MM.1S (cell line): Measurements from ENCODE around the gene SLC40A1.

Experiments
- DNase-seq: peaks from one replicate; pipeline ENCODE4 v3.0.0-alpha.2; 2015
- H2AFZ ChIP-seq: fragments of 300-600 bp; sonication (generic); 2 replicates; pipeline ENCODE4 v1.6.0; 2016; ENCODE audit warnings: antibody characterized with exemption, low read length
- H3F3A ChIP-seq: fragments of 300-600 bp; sonication (generic); 2 replicates; pipeline ENCODE4 v1.6.1; 2016; ENCODE audit warnings: mild to moderate bottlenecking, antibody characterized with exemption, low read length, moderate library complexity, mixed read lengths; ENCODE audit not compliant: insufficient read depth
- H3K27ac ChIP-seq: fragments of 300-600 bp; sonication (generic); 2 replicates; pipeline ENCODE4 v1.5.1; 2016; ENCODE audit warnings: mild to moderate bottlenecking, low read length
- H3K27me3 ChIP-seq: fragments of 300-600 bp; sonication (generic); replicated peaks from 2 replicates; pipeline ENCODE4 v1.6.0; 2016; ENCODE audit warnings: low read length; ENCODE audit not compliant: insufficient read depth
- H3K36me3 ChIP-seq: fragments of 300-600 bp; sonication (generic); replicated peaks from 2 replicates; pipeline ENCODE4 v1.6.1; 2016; ENCODE audit warnings: mild to moderate bottlenecking, low read length, mixed read lengths; ENCODE audit not compliant: insufficient read depth
- H3K4me1 ChIP-seq: fragments of 300-600 bp; sonication (generic); 2 replicates; pipeline ENCODE4 v1.6.1; 2016; ENCODE audit warnings: low read length, mixed read lengths
- H3K4me2 ChIP-seq: fragments of 300-600 bp; sonication (generic); 2 replicates; pipeline ENCODE4 v1.6.0; 2016; ENCODE audit warnings: low read depth, low read length
- H3K4me3 ChIP-seq: fragments of 300-600 bp; sonication (generic); 2 replicates; pipeline ENCODE4 v1.5.1; 2016; ENCODE audit warnings: low read length, mixed read lengths
- H3K79me2 ChIP-seq: fragments of 300-600 bp; sonication (generic); 2 replicates; pipeline ENCODE4 v1.6.1; 2016; ENCODE audit warnings: mixed run types, low read length, mixed read lengths
- H3K9ac ChIP-seq: fragments of 300-600 bp; sonication (generic); 2 replicates; pipeline ENCODE4 v1.6.1; 2016; ENCODE audit warnings: low read length, mixed read lengths
- H3K9me2 ChIP-seq: fragments of 300-600 bp; sonication (generic); replicated peaks from 2 replicates; pipeline ENCODE4 v1.6.1; 2016; ENCODE audit warnings: mild to moderate bottlenecking, low read length, mixed read lengths; ENCODE audit not compliant: insufficient read depth
- H3K9me3 ChIP-seq: fragments of 300-600 bp; sonication (generic); replicated peaks from 2 replicates; pipeline ENCODE4 v1.6.1; 2016; ENCODE audit warnings: mild to moderate bottlenecking, low read length, mixed read lengths; ENCODE audit not compliant: insufficient read depth
- H4K20me1 ChIP-seq: fragments of 300-600 bp; sonication (generic); 2 replicates; pipeline ENCODE4 v1.6.1; 2016; ENCODE audit warnings: mild to moderate bottlenecking, low read length, moderate library complexity, mixed read lengths; ENCODE audit not compliant: insufficient read depth
- EZH2 ChIP-seq: fragments of 300-600 bp; sonication (generic); optimal IDR thresholded peaks from 2 replicates; pipeline ENCODE3; 2017; ENCODE audit warnings: low read depth, mild to moderate bottlenecking, antibody characterized with exemption, low read length, mixed read lengths
- EZH2phosphoT487 ChIP-seq: fragments of 300-600 bp; sonication (generic); IDR thresholded peaks from 2 replicates; pipeline ENCODE4 v1.6.1; 2018; ENCODE audit warnings: antibody characterized with exemption, low read length
- TF ChIP-seq, protein P1 (sequence below): fragments of 300-600 bp; sonication (generic); IDR thresholded peaks from 2 replicates; pipeline ENCODE4 v1.5.1; 2016; ENCODE audit warnings: antibody characterized with exemption, low read length, mixed read lengths

The SLC40A1 gene

GRCh38 chr2:189514104-189514503 lies 66.5 kb downstream of the SLC40A1 start:
- no peak overlapping the region for H3K9ac ChIP-seq
- no peaks in the 10 kb centered on the region for H4K20me1 ChIP-seq
- H3K4me3 ChIP-seq: no peak overlapping the region
- no peak overlapping the region for H3K27ac ChIP-seq
- H3K27me3 ChIP-seq: no peaks in the 10 kb centered on the region
- no peak overlapping the region for H3K4me2 ChIP-seq
- no peaks in the 10 kb centered on the region for H3K36me3 ChIP-seq
- H3K79me2 ChIP-seq: no peaks in the 10 kb centered on the region
- no peak for DNase-seq
- no peaks in the 10 kb centered on the region for H3K9me3 ChIP-seq
- no peaks in the 10 kb centered on the region for H3F3A ChIP-seq
- H3K9me2 ChIP-seq: no peaks in the 10 kb centered on the region
- H2AFZ ChIP-seq: no peak overlapping the region
- no peaks in the 10 kb centered on the region for H3K4me1 ChIP-seq
- TF ChIP-seq, protein P1, sequence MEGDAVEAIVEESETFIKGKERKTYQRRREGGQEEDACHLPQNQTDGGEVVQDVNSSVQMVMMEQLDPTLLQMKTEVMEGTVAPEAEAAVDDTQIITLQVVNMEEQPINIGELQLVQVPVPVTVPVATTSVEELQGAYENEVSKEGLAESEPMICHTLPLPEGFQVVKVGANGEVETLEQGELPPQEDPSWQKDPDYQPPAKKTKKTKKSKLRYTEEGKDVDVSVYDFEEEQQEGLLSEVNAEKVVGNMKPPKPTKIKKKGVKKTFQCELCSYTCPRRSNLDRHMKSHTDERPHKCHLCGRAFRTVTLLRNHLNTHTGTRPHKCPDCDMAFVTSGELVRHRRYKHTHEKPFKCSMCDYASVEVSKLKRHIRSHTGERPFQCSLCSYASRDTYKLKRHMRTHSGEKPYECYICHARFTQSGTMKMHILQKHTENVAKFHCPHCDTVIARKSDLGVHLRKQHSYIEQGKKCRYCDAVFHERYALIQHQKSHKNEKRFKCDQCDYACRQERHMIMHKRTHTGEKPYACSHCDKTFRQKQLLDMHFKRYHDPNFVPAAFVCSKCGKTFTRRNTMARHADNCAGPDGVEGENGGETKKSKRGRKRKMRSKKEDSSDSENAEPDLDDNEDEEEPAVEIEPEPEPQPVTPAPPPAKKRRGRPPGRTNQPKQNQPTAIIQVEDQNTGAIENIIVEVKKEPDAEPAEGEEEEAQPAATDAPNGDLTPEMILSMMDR: no peak
- no peak for TF ChIP-seq EZH2
- TF ChIP-seq EZH2phosphoT487: no peak

- no peak for DNase-seq
- Histone ChIP-seq H3K9me3 (no peaks in the 10 kb centered on the region), H3K4me2 (no peak overlapping the region), H3K4me1 (no peaks in the 10 kb centered on the region), H3K27ac (no peak overlapping the region), H3K79me2 (no peaks in the 10 kb centered on the region), H3K27me3 (no peaks in the 10 kb centered on the region), H3F3A (no peaks in the 10 kb centered on the region), H3K4me3 (no peak overlapping the region), H3K36me3 (no peaks in the 10 kb centered on the region), H2AFZ (no peak overlapping the region), H4K20me1 (no peaks in the 10 kb centered on the region), H3K9me2 (no peaks in the 10 kb centered on the region), H3K9ac (no peak overlapping the region)
- TF ChIP-seq, protein P1: no peak
These were observed 67.7 kb downstream of the SLC40A1 start for GRCh38 chr2:189512879-189513278.

- no peaks in the 10 kb centered on the region for H3K4me1 ChIP-seq
These were observed 68.6 kb downstream of the SLC40A1 start for GRCh38 chr2:189511960-189512319.

More at GRCh38 chr2:189511960-189512319, 68.6 kb downstream of the SLC40A1 start:
- Histone ChIP-seq H3K4me3 (no peak overlapping the region), H3F3A (no peaks in the 10 kb centered on the region), H2AFZ (no peak overlapping the region), H3K36me3 (no peaks in the 10 kb centered on the region), H3K27me3 (no peaks in the 10 kb centered on the region), H3K9me2 (no peaks in the 10 kb centered on the region), H3K9ac (no peak overlapping the region), H3K27ac (no peak overlapping the region), H3K9me3 (no peaks in the 10 kb centered on the region), H4K20me1 (no peaks in the 10 kb centered on the region), H3K4me2 (no peak overlapping the region), H3K79me2 (no peaks in the 10 kb centered on the region)
- DNase-seq: no peak
- TF ChIP-seq, protein P1: no peak
- TF ChIP-seq EZH2 (no peak), EZH2phosphoT487 (no peak)
